ENCODE results near the gene OCRL.

DNA sequence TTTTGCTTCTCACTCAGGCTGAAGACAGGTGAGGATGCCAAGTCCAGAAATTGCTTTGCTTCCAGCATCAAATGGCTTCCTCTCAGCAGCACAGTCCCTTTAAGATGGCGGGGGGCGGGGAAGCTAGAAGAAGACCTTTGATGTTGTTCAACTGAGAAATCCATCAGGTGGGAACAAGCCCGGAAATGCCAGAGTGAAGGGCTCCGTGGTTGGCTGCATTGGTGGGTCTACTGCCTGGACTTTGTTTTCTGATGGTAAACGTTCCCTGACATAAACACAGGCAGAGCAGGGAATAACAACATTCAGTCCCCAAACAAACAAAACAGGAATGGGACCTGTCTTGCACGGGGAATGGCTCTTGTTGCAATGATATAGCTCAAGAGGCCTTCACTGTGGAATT, 77.4 kb downstream of the OCRL start:
- TF ChIP-seq CTCF (IDR thresholded peaks at IDR 0.05) (no peak), POLR2A (IDR thresholded peaks at IDR 0.05) (no peak)

Data from uterus (tissue), 2 donors.